Neural crest cell (in vitro differentiated cells): Measurements from ENCODE around the gene COMT. TPM values are rescaled to one million over a fixed set of nuclear protein-coding genes. Genes with fewer than 3 reads are reported as not detected.
A peak's percentile ranks its signal among the peaks of the same experiment; 100 is the strongest.

Experiments used
- DNase-seq: peaks from one replicate; pipeline ENCODE4 v3.0.0; 2021; ENCODE audit warnings: low read depth, mixed read lengths, low spot score
- H3K27ac Mint-ChIP-seq: one replicate; pipeline ENCODE4 v1.8.0; 2021; ENCODE audit warnings: mild to moderate bottlenecking, mixed read lengths; ENCODE audit not compliant: unreplicated experiment
- H3K27me3 Mint-ChIP-seq: 2 replicates; pipeline ENCODE4 v1.8.0; 2021; ENCODE audit warnings: low read depth, mild to moderate bottlenecking, mixed read lengths
- H3K36me3 Mint-ChIP-seq: 2 replicates; pipeline ENCODE4 v1.8.0; 2021; ENCODE audit warnings: low read depth, mild to moderate bottlenecking, mixed read lengths
- H3K4me1 Mint-ChIP-seq: 2 replicates; pipeline ENCODE4 v1.8.0; 2021; ENCODE audit warnings: mixed read lengths
- H3K4me3 Mint-ChIP-seq: one replicate; pipeline ENCODE4 v1.8.0; 2021; ENCODE audit warnings: mild to moderate bottlenecking, mixed read lengths
- H3K9me3 Mint-ChIP-seq: 2 replicates; pipeline ENCODE4 v1.8.0; 2021; ENCODE audit warnings: mixed read lengths
- CTCF ChIP-seq: fragments of 200-600 bp; sonication (generic); conservative IDR thresholded peaks from 2 replicates; pipeline ENCODE4 v1.5.0; 2021; ENCODE audit warnings: antibody characterized with exemption, mild to moderate bottlenecking
- total RNA-seq: library from RNA; stranded (reverse); gene quantifications from 2 replicates; pipeline ENCODE4 v1.2.1, GENCODE V29; 2021

The COMT gene
- total RNA-seq, 1 donor from 2014 or later: 86.4 TPM

GRCh38 chr22:19962909-19963806 is 21.6 kb downstream of the COMT start:
- TF ChIP-seq CTCF: no peak
- DNase-seq: no peak
- peaks cover 52% of the 10 kb centered on the region for H3K4me1 Mint-ChIP-seq
- no peaks in the 10 kb centered on the region for H3K9me3 Mint-ChIP-seq
- no peaks in the 10 kb centered on the region for H3K27me3 Mint-ChIP-seq
- peak overlapping the region; percentile 19 for H3K27ac Mint-ChIP-seq
- no peak overlapping the region for H3K4me3 Mint-ChIP-seq
- H3K36me3 Mint-ChIP-seq: peaks cover 4% of the 10 kb centered on the region

- no peak overlapping the region for H3K4me3 Mint-ChIP-seq
- peaks cover 4% of the 10 kb centered on the region for H3K36me3 Mint-ChIP-seq
- H3K9me3 Mint-ChIP-seq: no peaks in the 10 kb centered on the region
- no peak for TF ChIP-seq CTCF
- no peak for DNase-seq
- no peak overlapping the region for H3K27ac Mint-ChIP-seq
- H3K27me3 Mint-ChIP-seq: no peaks in the 10 kb centered on the region
- peaks cover 47% of the 10 kb centered on the region for H3K4me1 Mint-ChIP-seq
Observed at GRCh38 chr22:19963863-19964642, 22.5 kb downstream of the COMT start.

- Mint-ChIP-seq H3K4me1 (peaks cover 40% of the 10 kb centered on the region), H3K9me3 (no peaks in the 10 kb centered on the region), H3K27ac (no peak overlapping the region), H3K27me3 (no peaks in the 10 kb centered on the region), H3K36me3 (peaks cover 4% of the 10 kb centered on the region), H3K4me3 (no peak overlapping the region)
- TF ChIP-seq CTCF: no peak
- DNase-seq: no peak
Observed at GRCh38 chr22:19964701-19965386, 23.3 kb downstream of the COMT start.

- Mint-ChIP-seq H3K4me1 (peaks cover 36% of the 10 kb centered on the region), H3K4me3 (peak overlapping the region; percentile 52), H3K27me3 (no peaks in the 10 kb centered on the region), H3K36me3 (peaks cover 7% of the 10 kb centered on the region), H3K27ac (no peak overlapping the region), H3K9me3 (no peaks in the 10 kb centered on the region)
- TF ChIP-seq CTCF: peak; percentile 59
- DNase-seq: peak; percentile 51
Observed at GRCh38 chr22:19965771-19966709, 24.5 kb downstream of the COMT start.
